Neural progenitor cell (in vitro differentiated cells): Measurements from ENCODE around the gene TUBD1. TPM values are rescaled to one million over a fixed set of nuclear protein-coding genes. Genes with fewer than 3 reads are reported as not detected.

ENCODE experiments used
- DNase-seq: peaks from one replicate; pipeline ENCODE4 v3.0.0-alpha.2; 2016; ENCODE audit warnings: low spot score
- H2AFZ ChIP-seq: fragments of 200-600 bp; sonication (generic); replicated peaks from 2 replicates; pipeline ENCODE4 v1.6.1; 2016; ENCODE audit warnings: antibody characterized with exemption
- H3F3A ChIP-seq: fragments of 200-600 bp; sonication (generic); 2 replicates; pipeline ENCODE4 v1.6.1; 2016; ENCODE audit warnings: antibody characterized with exemption, low read depth
- H3K27ac ChIP-seq: fragments of 200-600 bp; sonication (generic); 2 replicates; pipeline ENCODE4 v1.5.1; 2016; ENCODE audit warnings: mild to moderate bottlenecking
- H3K27me3 ChIP-seq: fragments of 200-600 bp; sonication (generic); 2 replicates; pipeline ENCODE4 v1.6.1; 2016; ENCODE audit warnings: mild to moderate bottlenecking, moderate library complexity
- H3K36me3 ChIP-seq: fragments of 200-600 bp; sonication (generic); 2 replicates; pipeline ENCODE4 v1.5.1; 2016
- H3K4me1 ChIP-seq: fragments of 200-600 bp; sonication (generic); 2 replicates; pipeline ENCODE4 v1.6.1; 2016; ENCODE audit warnings: mixed run types
- H3K4me2 ChIP-seq: fragments of 200-600 bp; sonication (generic); 2 replicates; pipeline ENCODE4 v1.6.1; 2016
- H3K4me3 ChIP-seq: fragments of 200-600 bp; sonication (generic); 2 replicates; pipeline ENCODE4 v1.5.1; 2016
- H3K79me2 ChIP-seq: fragments of 200-600 bp; sonication (generic); 2 replicates; pipeline ENCODE4 v1.6.1; 2016; ENCODE audit warnings: low read depth
- H3K9ac ChIP-seq: fragments of 200-600 bp; sonication (generic); 2 replicates; pipeline ENCODE4 v1.6.1; 2016
- H3K9me3 ChIP-seq: fragments of 200-600 bp; sonication (generic); 2 replicates; pipeline ENCODE4 v1.5.1; 2016; ENCODE audit warnings: low read depth
- H4K20me1 ChIP-seq: fragments of 200-600 bp; sonication (generic); 2 replicates; pipeline ENCODE4 v1.6.1; 2016; ENCODE audit warnings: low read depth
- H3K27ac Mint-ChIP-seq: 3 replicates; pipeline ENCODE4 v1.8.0; 2021; ENCODE audit warnings: mixed read lengths
- H3K27me3 Mint-ChIP-seq: 2 replicates; pipeline ENCODE4 v1.8.0; 2022; ENCODE audit warnings: low read depth, mild to moderate bottlenecking, inconsistent platforms, moderate library complexity, mixed read lengths; ENCODE audit not compliant: insufficient read depth
- H3K36me3 Mint-ChIP-seq: 3 replicates; pipeline ENCODE4 v1.8.0; 2021; ENCODE audit warnings: mixed read lengths
- H3K4me1 Mint-ChIP-seq: 3 replicates; pipeline ENCODE4 v1.8.0; 2021; ENCODE audit warnings: mixed read lengths
- H3K4me3 Mint-ChIP-seq: 3 replicates; pipeline ENCODE4 v1.8.0; 2021; ENCODE audit warnings: mild to moderate bottlenecking, moderate library complexity, mixed read lengths
- H3K9me3 Mint-ChIP-seq: 3 replicates; pipeline ENCODE4 v1.8.0; 2020; ENCODE audit warnings: mixed read lengths
- EZH2 ChIP-seq: fragments of 200-600 bp; sonication (generic); IDR thresholded peaks from 2 replicates; pipeline ENCODE4 v1.6.1; 2017; ENCODE audit warnings: antibody characterized with exemption, mild to moderate bottlenecking, moderate library complexity
- EZH2phosphoT487 ChIP-seq: fragments of 200-600 bp; sonication (generic); IDR thresholded peaks from 2 replicates; pipeline ENCODE4 v1.6.1; 2017; ENCODE audit warnings: antibody characterized with exemption
- total RNA-seq: library from RNA; depleted of rRNA; stranded (reverse); fragments of >200 nt; gene quantifications from 2 replicates; pipeline ENCODE4 v1.2.3, GENCODE V29; 2015; ENCODE audit warnings: low replicate concordance
- TF ChIP-seq, protein P1 (sequence below): fragments of 200-600 bp; sonication (generic); IDR thresholded peaks from 2 replicates; pipeline ENCODE4 v1.5.1; 2017; ENCODE audit warnings: antibody characterized with exemption, mild to moderate bottlenecking

The TUBD1 gene
- total RNA-seq, 1 donor from 2014 or later: 32.6 TPM

DNA sequence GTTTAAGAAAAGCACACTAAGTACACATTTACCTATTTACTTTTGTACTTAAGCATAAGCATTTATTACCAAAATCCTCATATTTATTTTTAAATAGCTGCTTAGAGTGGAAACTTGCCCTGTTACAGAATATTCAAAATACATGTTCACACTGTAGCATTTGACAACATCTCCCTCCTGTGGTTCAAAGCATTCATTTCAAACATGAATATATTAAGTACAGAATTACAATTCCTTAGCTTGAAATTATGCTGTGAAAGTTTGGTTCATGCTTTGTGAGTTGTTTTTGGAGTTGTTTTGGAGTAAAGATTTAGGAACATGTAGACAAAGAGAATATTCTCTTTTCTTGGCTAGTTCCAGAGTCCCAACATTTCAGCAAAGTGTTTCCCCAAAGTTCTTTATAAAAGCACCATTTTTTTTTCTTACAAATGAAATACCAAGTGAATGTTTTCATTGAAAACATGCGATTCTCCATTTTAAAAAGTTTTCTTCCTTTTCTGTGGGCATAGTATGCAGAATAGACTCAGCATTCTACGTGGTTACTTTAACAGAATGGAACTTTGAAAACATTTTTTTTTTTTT lies 33.2 kb downstream of the TUBD1 start:
- Mint-ChIP-seq H3K27ac (no peak overlapping the region), H3K27me3 (no peaks in the 10 kb centered on the region), H3K36me3 (peaks cover 10% of the 10 kb centered on the region), H3K9me3 (no peaks in the 10 kb centered on the region), H3K4me1 (no peaks in the 10 kb centered on the region), H3K4me3 (no peak overlapping the region)
- TF ChIP-seq EZH2 (no peak), EZH2phosphoT487 (no peak)
- TF ChIP-seq, protein P1, sequence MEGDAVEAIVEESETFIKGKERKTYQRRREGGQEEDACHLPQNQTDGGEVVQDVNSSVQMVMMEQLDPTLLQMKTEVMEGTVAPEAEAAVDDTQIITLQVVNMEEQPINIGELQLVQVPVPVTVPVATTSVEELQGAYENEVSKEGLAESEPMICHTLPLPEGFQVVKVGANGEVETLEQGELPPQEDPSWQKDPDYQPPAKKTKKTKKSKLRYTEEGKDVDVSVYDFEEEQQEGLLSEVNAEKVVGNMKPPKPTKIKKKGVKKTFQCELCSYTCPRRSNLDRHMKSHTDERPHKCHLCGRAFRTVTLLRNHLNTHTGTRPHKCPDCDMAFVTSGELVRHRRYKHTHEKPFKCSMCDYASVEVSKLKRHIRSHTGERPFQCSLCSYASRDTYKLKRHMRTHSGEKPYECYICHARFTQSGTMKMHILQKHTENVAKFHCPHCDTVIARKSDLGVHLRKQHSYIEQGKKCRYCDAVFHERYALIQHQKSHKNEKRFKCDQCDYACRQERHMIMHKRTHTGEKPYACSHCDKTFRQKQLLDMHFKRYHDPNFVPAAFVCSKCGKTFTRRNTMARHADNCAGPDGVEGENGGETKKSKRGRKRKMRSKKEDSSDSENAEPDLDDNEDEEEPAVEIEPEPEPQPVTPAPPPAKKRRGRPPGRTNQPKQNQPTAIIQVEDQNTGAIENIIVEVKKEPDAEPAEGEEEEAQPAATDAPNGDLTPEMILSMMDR: no peak
- H3K36me3 ChIP-seq: no peaks in the 10 kb centered on the region
- H3K9me3 ChIP-seq: no peaks in the 10 kb centered on the region
- no peaks in the 10 kb centered on the region for H4K20me1 ChIP-seq
- DNase-seq: no peak
- no peaks in the 10 kb centered on the region for H3K27me3 ChIP-seq
- H3K79me2 ChIP-seq: no peaks in the 10 kb centered on the region
- no peak overlapping the region for H3K9ac ChIP-seq
- H3K4me1 ChIP-seq: no peaks in the 10 kb centered on the region
- H3F3A ChIP-seq: no peaks in the 10 kb centered on the region
- H2AFZ ChIP-seq: no peak overlapping the region
- no peak overlapping the region for H3K4me3 ChIP-seq
- no peak overlapping the region for H3K27ac ChIP-seq
- no peak overlapping the region for H3K4me2 ChIP-seq

DNA sequence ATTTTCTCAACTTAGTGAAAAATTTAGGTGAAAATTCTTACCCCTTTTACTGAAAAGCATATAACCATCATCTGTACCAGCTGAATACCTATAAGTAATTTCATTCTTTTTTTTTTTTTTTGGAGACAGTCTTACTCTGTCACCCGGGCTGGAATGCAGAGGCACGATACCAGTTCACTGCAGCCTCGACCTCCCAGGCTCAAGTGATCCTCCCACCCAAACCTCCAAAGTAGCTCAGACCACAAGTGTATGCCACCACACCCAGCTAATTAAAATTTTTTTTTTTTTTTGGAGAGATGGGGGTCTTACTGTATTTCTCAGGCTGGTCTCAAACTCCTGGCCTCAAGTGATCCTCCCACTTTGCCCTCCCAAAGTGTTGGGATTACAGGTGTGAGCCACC lies 33.8 kb downstream of the TUBD1 start:
- TF ChIP-seq EZH2phosphoT487 (no peak), EZH2 (no peak)
- TF ChIP-seq, protein P1: no peak
- no peaks in the 10 kb centered on the region for H3K36me3 ChIP-seq
- no peak overlapping the region for H3K4me3 Mint-ChIP-seq
- H3K27ac ChIP-seq: no peak overlapping the region
- no peaks in the 10 kb centered on the region for H3K9me3 ChIP-seq
- no peak for DNase-seq
- H3K79me2 ChIP-seq: no peaks in the 10 kb centered on the region
- no peak overlapping the region for H3K9ac ChIP-seq
- H3K27me3 ChIP-seq: no peaks in the 10 kb centered on the region
- no peaks in the 10 kb centered on the region for H3F3A ChIP-seq
- no peak overlapping the region for H3K27ac Mint-ChIP-seq
- no peaks in the 10 kb centered on the region for H3K9me3 Mint-ChIP-seq
- H3K4me1 ChIP-seq: no peaks in the 10 kb centered on the region
- no peak overlapping the region for H3K4me3 ChIP-seq
- H3K36me3 Mint-ChIP-seq: peaks cover 10% of the 10 kb centered on the region
- no peak overlapping the region for H3K4me2 ChIP-seq
- H3K27me3 Mint-ChIP-seq: no peaks in the 10 kb centered on the region
- no peaks in the 10 kb centered on the region for H3K4me1 Mint-ChIP-seq
- H4K20me1 ChIP-seq: no peaks in the 10 kb centered on the region
- no peak overlapping the region for H2AFZ ChIP-seq

DNA sequence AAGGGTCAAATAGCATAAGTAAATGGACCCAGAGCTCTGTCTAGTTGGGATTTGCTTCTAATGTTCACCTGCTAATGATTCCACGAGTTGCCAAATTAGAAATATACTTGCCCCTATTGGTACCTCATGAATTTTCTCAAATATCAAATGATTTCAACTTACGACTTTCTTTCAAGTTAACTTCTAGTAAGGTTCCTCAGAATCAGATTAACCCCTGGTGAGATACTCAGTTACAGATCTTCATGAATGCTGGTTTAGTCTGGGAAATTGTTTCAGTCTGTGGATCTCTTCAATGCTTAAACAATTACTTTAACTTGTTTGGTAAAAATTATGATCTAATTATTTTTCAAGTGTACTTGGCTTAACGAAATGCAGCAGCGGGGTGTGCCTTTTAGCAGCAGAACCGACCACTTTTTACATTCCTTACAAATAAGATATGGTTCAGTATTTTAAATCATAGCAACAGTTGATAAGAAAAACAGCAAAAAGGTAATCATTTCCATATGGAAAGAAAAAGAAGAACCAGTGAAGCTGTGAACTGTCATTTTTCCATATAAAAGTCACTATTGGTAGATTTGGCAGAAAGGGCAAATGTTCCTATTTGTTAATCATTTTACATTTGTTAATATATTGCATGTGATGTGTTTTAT lies 34.5 kb downstream of the TUBD1 start:
- no peak overlapping the region for H3K27ac ChIP-seq
- no peak overlapping the region for H2AFZ ChIP-seq
- H4K20me1 ChIP-seq: no peaks in the 10 kb centered on the region
- H3K27me3 Mint-ChIP-seq: no peaks in the 10 kb centered on the region
- peaks cover 2% of the 10 kb centered on the region for H3K4me1 Mint-ChIP-seq
- DNase-seq: no peak
- H3K27ac Mint-ChIP-seq: no peak overlapping the region
- TF ChIP-seq, protein P1: no peak
- TF ChIP-seq EZH2 (no peak), EZH2phosphoT487 (no peak)
- H3K4me2 ChIP-seq: no peak overlapping the region
- no peaks in the 10 kb centered on the region for H3K9me3 Mint-ChIP-seq
- no peak overlapping the region for H3K9ac ChIP-seq
- H3K4me1 ChIP-seq: no peaks in the 10 kb centered on the region
- H3K4me3 Mint-ChIP-seq: no peak overlapping the region
- no peaks in the 10 kb centered on the region for H3K79me2 ChIP-seq
- no peaks in the 10 kb centered on the region for H3K27me3 ChIP-seq
- no peaks in the 10 kb centered on the region for H3F3A ChIP-seq
- no peaks in the 10 kb centered on the region for H3K9me3 ChIP-seq
- no peaks in the 10 kb centered on the region for H3K36me3 ChIP-seq
- no peak overlapping the region for H3K4me3 ChIP-seq
- H3K36me3 Mint-ChIP-seq: peaks cover 6% of the 10 kb centered on the region
